ENCODE data around the gene CDK18. TPM values are rescaled to one million over a fixed set of nuclear protein-coding genes. Genes with fewer than 3 reads are reported as not detected.

Gene CDK18
- total and polyA plus RNA-seq, 2 of the 8 experiments (the other 6 are each of a cell fraction or from before 2014, with no cell fraction given): 31.2 to 44.0 TPM

DNA sequence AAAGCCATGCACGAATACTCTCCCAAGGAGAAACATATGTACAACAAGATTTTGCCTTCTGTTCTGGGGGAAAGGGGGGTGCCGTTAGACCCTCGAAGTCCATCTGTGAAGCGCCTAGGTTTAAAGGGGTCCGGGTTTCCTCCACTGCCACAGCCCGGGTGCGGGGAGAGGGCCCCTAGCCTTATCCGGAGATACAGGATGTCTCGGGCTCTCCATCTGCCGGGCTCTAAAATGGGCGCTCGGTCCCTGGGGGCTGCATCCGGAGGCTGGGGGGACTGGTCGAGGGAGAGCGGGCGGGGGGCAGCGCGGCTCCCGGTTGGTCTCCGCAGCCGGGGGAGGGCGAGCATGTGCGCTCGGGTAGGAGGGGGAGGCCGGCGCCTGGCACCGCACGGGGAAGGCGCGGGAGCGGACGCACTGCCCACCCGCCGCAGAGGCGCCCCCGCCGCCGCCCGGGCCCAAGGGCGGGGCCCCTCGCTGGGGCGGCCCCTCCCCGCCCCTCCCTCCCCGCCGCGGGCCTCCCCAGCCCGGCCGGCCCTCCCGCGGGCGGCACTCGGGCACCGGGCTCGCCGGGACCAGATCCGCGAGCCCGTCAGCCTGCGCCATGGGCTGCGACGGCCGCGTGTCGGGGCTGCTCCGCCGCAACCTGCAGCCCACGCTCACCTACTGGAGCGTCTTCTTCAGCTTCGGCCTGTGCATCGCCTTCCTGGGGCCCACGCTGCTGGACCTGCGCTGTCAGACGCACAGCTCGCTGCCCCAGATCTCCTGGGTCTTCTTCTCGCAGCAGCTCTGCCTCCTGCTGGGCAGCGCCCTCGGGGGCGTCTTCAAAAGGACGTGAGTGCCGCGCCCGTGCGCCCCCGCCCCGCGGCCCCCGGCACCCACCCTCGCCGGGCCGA is 64.2 kb downstream of the CDK18 start (continued):
- no peak for TF ChIP-seq SAP30 (IDR thresholded peaks at IDR 0.05; ENCODE audit: insufficient read depth, insufficient replicate concordance, low read length)
- TF ChIP-seq KDM1A (IDR thresholded peaks at IDR 0.05; ENCODE audit: borderline replicate concordance, low read length): no peak
- no peak for TF ChIP-seq CEBPB (IDR thresholded peaks at IDR 0.05; ENCODE audit: low read depth, low read length)
- TF ChIP-seq BRCA1 (IDR thresholded peaks at IDR 0.05; ENCODE audit: low read depth, low read length): no peak
- TF ChIP-seq, protein P1, sequence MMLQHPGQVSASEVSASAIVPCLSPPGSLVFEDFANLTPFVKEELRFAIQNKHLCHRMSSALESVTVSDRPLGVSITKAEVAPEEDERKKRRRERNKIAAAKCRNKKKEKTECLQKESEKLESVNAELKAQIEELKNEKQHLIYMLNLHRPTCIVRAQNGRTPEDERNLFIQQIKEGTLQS (IDR thresholded peaks at IDR 0.05; ENCODE audit: insufficient read depth, low read depth, low read length): no peak
- no peak for TF ChIP-seq CTBP2 (IDR thresholded peaks at IDR 0.05; ENCODE audit: borderline replicate concordance, insufficient read depth, insufficient read length, low read length)
- no peak for TF ChIP-seq NRF1 (IDR thresholded peaks at IDR 0.05; ENCODE audit: low read depth, low read length)
- TF ChIP-seq, protein P2, sequence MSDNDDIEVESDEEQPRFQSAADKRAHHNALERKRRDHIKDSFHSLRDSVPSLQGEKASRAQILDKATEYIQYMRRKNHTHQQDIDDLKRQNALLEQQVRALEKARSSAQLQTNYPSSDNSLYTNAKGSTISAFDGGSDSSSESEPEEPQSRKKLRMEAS (IDR thresholded peaks at IDR 0.05): peak; percentile 63
- TF ChIP-seq POLR2A (IDR thresholded peaks at IDR 0.05; ENCODE audit: control extremely low read depth in 1 of 2, low read depth in 2 of 2, low read length in 2 of 2): no peak
- no peak for TF ChIP-seq FOSL1 (IDR thresholded peaks at IDR 0.05; ENCODE audit: insufficient read depth, low read depth, low read length)
